Occipital lobe (tissue), 2 donors: ENCODE results near the gene PHKG2. TPM values are rescaled to one million over a fixed set of nuclear protein-coding genes. Genes with fewer than 3 reads are reported as not detected.

Source experiments
- DNase-seq: peaks from one replicate; lab custom pipeline; 2025; lab: John Stamatoyannopoulos, UW
- total RNA-seq: library from RNA; depleted of rRNA; stranded (reverse); fragments of >200 nt; gene quantifications from one replicate; pipeline ENCODE4 v1.2.3, GENCODE V29; 2014

PHKG2 gene
- total RNA-seq, 1 donor from 2014 or later = 12.0 TPM

DNA sequence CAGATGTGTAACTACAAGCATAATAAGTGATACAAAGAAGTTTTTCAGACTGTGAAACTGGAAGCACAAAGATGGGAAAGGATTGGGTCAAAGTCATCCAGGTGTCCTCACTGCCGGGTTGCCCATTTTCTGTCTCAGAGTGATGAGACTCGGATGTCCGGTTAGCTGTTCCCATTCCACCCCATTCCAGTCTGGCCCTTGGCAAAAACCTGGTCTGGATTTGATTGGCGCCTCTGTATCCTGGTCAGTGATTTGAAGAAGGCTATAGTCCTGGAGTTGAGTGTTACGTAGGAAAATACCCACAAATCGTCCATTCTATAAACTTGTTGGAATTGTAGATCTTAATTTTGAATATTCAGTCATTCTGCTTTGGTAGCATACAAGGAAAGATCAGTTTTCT lies 19.9 kb upstream of the PHKG2 start:
- DNase-seq = no peak

- no peak for DNase-seq
These were observed 19.1 kb upstream of the PHKG2 start for GRCh38 chr16:30728899-30729672.

GRCh38 chr16:30731411-30731810 lies 16.8 kb upstream of the PHKG2 start:
- DNase-seq = no peak

DNA sequence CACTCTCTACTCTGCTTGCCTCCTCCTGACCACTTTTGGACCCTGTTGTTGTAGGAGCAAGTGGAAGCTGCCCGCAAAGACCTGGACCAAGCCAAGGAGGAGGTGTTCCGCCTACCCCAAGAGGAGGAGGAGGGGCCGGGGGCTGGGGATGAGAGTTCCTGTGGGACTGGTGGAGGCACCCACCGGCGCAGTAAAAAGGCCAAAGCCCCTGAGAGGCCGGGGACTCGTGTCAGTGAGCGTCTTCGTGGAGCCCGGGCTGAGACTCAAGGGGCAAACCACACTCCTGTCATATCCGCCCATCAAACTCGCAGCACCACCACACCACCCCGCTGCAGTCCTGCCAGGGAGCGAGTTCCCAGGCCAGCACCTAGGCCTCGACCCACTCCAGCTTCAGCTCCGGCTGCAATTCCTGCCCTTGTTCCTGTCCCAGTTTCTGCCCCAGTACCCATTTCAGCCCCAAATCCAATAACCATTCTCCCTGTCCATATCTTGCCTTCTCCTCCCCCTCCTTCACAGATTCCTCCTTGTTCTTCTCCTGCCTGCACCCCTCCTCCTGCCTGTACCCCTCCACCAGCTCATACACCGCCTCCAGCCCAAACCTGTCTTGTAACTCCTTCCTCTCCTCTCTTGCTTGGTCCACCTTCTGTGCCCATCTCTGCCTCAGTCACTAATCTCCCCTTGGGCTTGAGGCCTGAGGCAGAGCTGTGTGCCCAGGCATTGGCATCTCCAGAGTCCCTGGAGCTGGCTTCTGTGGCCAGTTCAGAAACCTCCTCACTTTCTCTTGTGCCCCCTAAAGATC lies 11.0 kb upstream of the PHKG2 start:
- DNase-seq = no peak

- DNase-seq = no peak
These were observed 10.2 kb upstream of the PHKG2 start for GRCh38 chr16:30737794-30738648.

- DNase-seq = no peak
These were observed 9.0 kb upstream of the PHKG2 start for GRCh38 chr16:30738984-30739951.

DNA sequence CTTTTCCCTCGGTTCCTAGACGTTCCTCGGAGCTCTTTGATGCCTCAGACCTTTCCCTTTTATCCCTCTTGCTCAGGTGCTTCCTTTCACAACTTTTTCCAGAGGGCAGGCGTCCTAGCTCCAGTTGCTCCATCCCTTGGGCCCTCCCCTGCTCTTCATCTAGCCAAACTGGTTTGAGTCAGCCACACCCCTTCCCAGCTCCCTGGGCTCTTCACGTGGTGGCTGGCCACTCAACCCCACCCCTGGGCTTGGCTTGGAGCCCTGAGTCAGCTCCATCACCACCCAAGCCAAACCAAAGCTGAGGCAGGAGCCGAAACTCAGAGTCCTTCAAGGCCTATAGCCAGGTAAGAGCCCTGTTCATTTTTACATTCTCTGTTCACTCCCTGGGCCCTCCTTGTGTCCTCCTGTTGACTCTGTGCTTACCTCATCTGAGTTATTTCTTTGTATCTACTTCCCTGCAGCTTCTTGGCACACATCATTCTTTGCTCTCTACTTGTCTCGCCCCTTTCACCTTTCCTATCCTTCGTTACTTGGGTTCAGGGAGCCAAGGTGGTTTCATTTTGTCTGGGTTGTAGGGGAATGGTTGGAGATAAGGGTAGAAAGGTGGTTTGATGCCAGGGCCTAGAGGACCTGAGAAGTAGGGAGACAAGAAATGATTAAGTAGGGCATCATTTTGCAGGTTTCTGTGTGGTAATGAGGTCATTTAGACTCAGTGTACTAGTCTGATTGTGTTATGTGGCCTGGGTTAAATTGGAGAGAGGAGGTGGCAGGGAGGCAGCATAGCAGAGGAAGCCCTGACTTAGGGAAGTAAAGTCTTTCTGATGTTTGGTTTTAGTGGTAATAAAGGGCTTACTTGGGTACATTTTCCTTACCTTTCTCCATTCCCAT lies 7.6 kb upstream of the PHKG2 start:
- no peak for DNase-seq

GRCh38 chr16:30741461-30741914 lies 6.7 kb upstream of the PHKG2 start:
- no peak for DNase-seq

- DNase-seq = no peak
These were observed 4.5 kb upstream of the PHKG2 start for GRCh38 chr16:30743716-30744115.

DNA sequence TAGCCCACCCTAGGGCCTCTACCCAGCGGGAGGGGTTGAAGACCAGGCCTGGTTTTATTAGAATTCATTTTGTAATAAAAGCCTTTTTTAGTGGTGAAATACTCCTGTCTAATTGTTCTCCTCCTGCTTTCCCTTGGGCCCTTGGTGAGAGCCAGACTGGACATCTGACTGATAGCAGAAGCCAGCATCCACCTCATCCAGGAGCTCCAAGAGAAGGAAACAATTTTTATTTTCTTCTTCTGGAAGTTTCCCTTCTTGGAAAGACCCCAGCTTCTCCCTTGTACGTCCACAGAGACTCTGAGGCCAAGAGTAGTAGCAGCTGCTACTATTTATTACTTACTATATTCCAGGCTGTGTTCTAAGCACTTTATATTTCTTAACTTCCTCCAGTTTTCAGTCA lies 4.0 kb upstream of the PHKG2 start:
- no peak for DNase-seq

DNA sequence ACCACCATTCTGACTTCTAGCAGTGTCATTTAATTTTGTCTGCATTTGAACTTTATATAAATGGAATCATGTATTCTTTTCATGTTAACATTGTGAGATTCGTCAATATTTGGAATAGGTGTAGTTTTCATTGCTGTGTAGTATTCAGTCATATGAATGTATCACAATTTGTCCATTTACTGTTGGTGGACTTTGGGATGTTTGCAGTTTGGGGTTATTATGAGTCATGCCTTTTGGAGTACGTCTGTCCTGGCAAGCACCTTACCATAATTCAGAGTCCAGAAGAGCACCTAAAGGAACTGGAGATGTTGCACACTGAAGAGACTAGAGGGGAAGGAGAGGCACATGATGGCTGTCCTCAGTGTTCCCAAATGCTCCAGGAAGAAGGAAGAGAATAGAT lies 3.1 kb upstream of the PHKG2 start:
- DNase-seq = no peak

GRCh38 chr16:30746638-30747175 lies 1.5 kb upstream of the PHKG2 start:
- no peak for DNase-seq

- DNase-seq = no peak
These were observed 894 bp upstream of the PHKG2 start for GRCh38 chr16:30747331-30747730.

GRCh38 chr16:30748634-30749445 lies 615 bp downstream of the PHKG2 start:
- no peak for DNase-seq

- DNase-seq = no peak
These were observed 2.0 kb downstream of the PHKG2 start for GRCh38 chr16:30750201-30750600.

DNA sequence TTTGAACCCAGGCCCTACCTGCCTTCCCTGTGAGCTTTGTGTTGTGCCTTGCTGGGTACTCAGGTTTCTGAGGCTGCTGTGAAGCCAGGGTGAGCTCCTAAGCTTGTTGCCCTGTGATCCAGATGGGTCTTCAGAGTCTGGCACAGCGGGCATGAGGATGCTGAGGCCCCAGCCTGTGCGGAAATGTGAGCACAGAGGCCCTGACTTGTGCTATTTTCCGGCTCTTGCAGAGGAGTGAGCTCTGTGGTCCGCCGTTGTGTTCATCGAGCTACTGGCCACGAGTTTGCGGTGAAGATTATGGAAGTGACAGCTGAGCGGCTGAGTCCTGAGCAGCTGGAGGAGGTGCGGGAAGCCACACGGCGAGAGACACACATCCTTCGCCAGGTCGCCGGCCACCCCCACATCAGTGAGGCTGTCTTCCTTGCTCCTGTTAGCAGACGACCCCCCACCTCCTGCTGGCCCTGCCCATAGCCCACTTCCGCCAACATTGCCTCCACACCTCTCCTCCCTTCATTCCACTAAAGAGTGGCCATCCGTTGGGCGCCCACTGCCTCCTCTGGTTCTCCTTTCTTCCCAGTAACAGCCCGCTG lies 2.7 kb downstream of the PHKG2 start:
- no peak for DNase-seq

DNA sequence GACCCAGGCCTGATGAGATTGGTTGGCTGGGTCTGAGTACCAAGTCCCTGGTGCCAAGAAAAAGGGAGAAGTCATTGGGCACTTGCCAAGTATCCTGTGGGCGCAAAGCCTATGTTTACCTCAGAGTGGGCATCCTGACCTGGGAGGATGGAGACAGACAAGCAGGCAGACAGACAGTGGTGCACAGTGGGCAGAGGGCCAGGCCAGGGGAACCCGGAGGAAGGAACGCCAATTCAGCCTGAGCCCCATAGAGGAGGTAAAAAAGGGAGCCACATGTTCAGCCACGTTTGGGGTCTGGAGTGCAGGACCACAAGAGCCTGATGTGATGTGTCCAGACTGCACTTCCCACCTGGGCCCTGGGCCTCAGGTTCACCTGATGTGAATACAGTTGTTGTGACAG lies 5.4 kb downstream of the PHKG2 start:
- no peak for DNase-seq
